ENCODE results near the gene CALML6.

The CALML6 gene

GRCh38 chr1:1942753-1943656 lies 27.9 kb downstream of the CALML6 start:
- no peak for DNase-seq (ENCODE audit: low read depth in 2 of 2)

GRCh38 chr1:1943834-1944570 lies 28.9 kb downstream of the CALML6 start:
- DNase-seq (ENCODE audit: low read depth in 2 of 2), result peak; percentile 28 to 38

DNA sequence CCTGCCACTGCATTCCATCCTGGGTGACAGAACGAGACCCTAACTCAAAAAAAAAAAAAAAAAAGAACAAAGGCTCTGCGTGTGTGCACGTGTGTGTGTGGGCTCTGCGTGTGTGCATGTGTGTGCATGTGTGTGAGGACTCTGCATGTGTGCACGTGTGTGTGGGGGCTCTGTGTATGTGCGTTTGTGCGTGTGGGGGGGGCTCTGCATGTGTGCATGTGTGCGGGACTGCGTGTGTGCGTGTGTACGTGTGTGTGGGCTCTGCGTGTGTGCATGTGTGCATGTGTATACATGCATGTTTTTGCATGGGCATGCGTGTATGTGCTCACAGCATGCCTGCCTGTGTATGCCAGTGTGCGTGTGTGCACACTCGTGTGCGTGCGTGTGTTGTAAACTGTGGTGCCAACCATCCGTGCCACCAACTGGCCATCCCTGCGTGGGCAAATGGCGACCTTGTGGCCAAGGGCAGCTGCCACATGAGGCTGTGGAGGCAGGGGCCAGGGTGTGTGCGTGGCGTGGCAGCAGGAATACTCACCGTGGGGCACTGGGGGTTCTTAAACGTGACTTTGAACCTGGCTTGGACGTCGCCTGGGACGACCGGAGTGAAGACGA lies 30.8 kb downstream of the CALML6 start:
- DNase-seq (ENCODE audit: low read depth in 2 of 2), result no peak

DNA sequence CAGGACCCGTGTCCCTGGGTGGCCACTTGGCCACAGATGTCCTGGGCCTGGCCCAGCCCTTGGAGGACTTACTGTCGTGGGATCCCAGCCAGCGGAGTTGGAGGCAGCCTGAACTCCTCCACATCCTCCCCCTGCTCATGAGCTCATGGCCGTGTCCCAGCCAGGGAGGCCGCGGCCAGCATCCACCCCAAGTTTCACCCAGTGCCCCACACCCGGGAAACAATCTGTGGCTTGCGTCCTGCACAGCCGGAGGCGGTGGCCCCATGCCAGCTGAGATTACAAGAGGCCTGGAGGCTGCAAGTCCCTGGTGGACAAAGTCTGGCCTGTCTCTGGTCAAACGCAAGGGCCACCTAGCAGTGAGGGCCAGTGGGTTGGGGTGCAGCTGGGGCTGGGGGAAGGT lies 31.5 kb downstream of the CALML6 start:
- no peak for DNase-seq (ENCODE audit: low read depth in 2 of 2)

DNA sequence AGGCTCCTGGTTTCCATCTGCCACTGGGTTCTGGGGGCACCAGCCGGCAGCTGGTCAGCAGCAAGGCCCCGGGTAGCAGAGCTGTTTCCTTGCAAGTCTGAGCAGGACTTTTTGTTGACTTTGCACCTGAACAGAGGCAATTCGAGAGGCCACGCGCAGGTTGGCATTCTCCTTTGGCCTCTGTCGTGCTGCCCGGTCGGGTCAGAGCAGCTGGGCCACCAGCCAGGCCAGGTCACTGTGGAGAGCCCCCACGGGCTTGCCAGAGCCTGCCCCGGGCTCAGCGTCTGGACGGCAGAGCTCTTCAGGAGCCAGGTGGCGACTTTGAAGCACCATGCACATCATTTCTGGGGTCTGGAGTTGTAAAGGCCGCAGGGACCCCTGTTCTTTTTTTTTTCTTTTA lies 32.4 kb downstream of the CALML6 start:
- DNase-seq (ENCODE audit: low read depth in 2 of 2), result no peak

DNA sequence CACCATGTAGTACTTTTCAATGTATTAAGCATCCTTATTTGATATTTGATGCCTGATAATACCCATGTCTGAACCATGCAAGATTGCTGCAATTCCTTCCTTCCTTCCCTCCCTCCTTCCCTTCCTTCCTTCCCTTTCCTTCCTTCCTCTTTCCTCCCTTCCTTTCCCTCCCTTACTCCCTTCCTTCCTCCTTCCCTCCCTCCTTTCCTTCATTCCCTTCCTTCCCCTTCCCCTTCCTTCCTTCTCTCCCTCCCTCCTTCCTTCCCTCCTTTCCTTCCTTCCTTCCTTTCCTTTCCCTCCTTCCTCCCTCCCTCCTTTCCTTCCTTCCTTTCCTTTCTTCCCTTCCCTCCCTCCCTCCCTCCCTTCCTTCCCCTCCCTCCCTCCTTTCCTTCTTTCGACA lies 33.7 kb downstream of the CALML6 start:
- DNase-seq (ENCODE audit: low read depth in 2 of 2), result no peak

- no peak for DNase-seq (ENCODE audit: low read depth in 2 of 2)
Observed at GRCh38 chr1:1950940-1951339, 35.9 kb downstream of the CALML6 start.

DNA sequence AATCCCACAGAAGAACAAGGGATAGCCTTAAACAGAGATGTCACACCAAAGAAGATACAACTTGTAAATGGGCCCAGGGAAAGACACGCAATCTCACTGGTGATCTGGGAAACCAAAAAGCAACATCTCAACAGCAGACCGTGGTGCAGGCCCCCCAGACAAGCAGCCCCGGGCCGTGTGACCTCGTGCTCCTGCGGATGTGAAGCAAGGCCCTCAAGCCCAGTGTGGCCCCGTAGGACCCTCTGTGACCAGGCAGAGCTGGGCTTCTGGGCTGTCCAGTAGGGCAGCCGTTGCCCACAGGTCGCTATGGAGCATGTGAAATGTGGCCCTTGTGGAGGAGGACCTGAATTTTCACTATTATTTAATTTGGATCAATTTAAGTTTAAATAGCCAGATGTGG lies 39.0 kb downstream of the CALML6 start:
- DNase-seq (ENCODE audit: low read depth in 2 of 2), result no peak

DNA sequence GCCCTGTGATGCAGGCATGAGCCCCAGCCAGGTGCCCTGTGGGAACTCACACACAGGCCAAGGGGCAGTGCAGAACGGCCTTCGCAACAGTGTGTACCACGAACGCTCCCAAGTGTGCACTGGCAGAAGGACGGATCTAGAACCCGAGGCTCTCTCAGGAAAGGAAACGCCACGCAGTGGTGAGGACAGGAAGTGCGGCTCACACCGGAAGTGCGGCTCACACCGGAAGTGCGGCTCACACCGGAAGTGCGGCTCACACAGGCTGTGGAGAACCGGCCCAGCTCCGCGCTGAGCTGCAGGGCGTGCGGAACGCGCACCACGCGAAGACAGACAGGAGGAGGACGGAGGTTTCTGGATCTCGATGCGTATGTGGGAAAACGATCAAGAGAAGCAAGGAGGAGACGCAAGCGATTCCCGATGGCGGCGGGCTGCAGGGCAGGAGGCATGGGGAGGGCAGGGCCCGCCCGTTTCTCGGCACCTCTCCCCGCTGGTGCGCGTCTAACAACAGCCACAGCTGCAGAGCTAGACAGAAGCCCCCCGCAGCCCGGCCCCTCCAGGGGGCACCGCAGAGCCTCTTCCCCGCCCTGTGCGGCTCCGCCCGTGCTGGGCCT lies 39.9 kb downstream of the CALML6 start:
- peak in 1 of 2 donors; percentile 15 for DNase-seq (ENCODE audit: low read depth in 2 of 2)

DNA sequence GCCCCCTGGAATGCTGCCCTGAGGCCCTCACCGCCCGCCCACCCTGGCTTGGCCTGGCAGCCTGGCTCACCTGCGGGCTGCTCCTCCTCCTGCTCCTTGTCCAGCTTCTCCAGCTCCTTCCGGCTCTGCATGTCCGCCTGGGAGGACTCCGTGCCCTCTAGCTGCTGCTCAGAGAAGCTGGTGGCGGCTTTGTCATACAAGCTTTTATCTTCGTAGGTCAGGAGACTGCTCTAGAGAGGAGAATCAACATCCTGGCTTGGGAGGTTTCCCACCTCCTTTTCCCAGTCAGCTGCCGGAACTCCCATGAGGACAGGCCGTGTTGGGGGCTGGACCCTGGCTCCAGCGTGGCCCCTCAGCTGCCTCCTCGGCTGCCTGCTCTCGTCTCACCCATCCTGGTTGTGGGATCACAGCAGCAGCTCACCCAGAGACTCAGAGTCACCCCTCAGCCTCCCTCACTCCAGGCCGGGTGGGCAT lies 40.6 kb downstream of the CALML6 start:
- DNase-seq (ENCODE audit: low read depth in 2 of 2), result no peak

DNA sequence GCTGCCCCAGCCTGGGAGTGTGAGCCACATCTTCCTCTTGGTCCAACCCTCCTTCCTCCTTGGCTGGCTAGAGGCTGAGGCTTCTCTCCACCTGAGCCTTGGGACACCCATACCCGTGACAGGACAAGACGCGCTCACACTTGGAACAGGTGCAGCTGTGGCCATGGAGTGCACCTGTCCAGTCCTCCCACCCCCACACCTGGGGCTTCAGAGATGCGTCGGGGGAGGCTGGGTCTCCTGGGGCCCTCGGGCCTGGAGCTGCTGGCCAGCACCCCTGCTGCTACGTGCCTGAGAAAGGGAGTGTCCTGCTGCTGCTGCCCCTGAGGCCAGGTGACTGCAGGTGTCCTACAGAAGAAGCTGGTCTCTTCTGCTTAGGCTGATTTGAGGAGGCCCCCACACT lies 41.0 kb downstream of the CALML6 start:
- DNase-seq (ENCODE audit: low read depth in 2 of 2), result no peak

- no peak for DNase-seq (ENCODE audit: low read depth in 2 of 2)
Observed at GRCh38 chr1:1956586-1957532, 41.8 kb downstream of the CALML6 start.

GRCh38 chr1:1957533-1957961 lies 42.5 kb downstream of the CALML6 start:
- DNase-seq (ENCODE audit: low read depth in 2 of 2), result no peak

GRCh38 chr1:1958071-1958541 lies 43.0 kb downstream of the CALML6 start:
- DNase-seq (ENCODE audit: low read depth in 2 of 2), result no peak

- DNase-seq (ENCODE audit: low read depth in 2 of 2), result no peak
Observed at GRCh38 chr1:1959459-1959839, 44.4 kb downstream of the CALML6 start.

DNA sequence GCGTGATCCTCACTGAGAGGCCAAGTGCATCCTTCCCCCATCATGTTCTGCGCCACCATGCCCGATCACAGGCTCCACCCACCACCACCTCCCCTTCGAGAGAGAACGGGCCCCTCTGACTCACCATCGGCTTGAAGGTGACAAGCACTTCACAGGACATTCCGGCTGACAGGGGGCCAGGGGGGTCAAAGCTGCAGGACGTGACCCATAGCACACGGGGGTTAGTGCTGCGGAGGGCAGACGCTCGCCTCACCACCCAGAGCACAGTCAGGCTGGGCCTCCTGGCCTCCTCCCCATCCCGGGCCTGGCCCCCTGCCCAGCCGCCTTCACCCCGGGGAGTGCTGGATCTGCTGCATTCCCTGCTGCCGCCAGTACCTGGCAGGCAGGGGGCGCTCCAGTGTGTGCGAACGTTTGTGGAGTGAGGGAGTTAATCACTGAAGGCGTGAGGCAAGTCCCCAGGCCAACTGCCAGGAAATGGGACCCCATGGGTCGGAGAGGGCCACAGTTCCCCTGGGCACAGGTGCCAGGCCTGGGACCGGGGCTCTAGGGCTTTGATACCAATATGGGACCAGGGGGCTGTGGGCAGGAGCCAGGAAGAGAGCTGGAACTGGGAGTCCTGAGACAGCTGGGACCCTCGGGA lies 44.9 kb downstream of the CALML6 start:
- peak; percentile 65 to 75 for DNase-seq (ENCODE audit: low read depth in 2 of 2)

DNA sequence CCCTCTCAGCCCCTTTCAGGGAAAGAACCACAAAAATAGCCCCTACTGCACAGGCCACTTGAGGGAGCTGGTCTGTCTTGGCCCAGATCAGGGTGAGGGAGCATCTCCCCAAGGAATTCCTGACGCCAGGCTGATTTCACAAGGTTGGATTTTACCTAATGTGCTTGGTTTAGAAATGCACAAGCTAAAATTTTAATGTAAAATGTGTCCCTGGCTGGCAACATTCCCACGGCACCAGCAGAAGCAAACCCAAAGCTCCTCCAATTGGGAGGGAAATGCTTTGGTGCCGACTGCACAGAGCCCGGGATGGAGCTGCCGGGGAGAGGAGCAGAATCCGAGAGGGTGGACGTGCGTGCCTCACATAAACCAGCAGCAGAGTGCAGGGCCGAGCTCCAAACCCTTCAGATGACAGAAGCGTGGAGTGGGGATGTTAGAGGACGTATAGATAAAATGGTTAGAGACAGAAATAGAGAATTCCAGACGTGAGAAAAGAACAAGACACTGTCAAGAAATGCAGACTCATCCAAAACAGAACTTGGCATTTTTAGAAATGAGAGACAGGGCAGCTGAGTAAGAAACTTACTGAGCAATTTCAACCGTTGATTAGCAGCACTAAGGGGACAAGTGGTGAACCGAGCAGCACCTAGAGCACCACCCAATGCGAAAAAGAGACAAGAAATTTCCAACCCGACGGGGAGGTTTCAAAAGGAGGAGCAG lies 45.6 kb downstream of the CALML6 start:
- no peak for DNase-seq (ENCODE audit: low read depth in 2 of 2)

GRCh38 chr1:1962752-1963151 lies 47.7 kb downstream of the CALML6 start:
- DNase-seq (ENCODE audit: low read depth in 2 of 2), result no peak

- no peak for DNase-seq (ENCODE audit: low read depth in 2 of 2)
Observed at GRCh38 chr1:1963570-1963969, 48.5 kb downstream of the CALML6 start.

- no peak for DNase-seq (ENCODE audit: low read depth in 2 of 2)
Observed at GRCh38 chr1:1964811-1965210, 49.8 kb downstream of the CALML6 start.
